Retinal pigment epithelial cell (primary cell): Measurements from ENCODE around the gene MYOZ1.

Source experiments
- DNase-seq: peaks from one replicate; pipeline ENCODE4 v3.0.0-alpha.2; 2010; ENCODE audit warnings: low read depth
- H3K4me3 ChIP-seq: 2 replicates; pipeline ENCODE4 v1.5.1; 2011; ENCODE audit warnings: mild to moderate bottlenecking, low read length, control low read depth, moderate library complexity
- TF ChIP-seq, protein P1 (sequence below): conservative IDR thresholded peaks from 2 replicates; pipeline ENCODE4 v1.5.1; 2011; ENCODE audit warnings: low read depth, low read length, control low read depth, inconsistent platforms

Gene MYOZ1

DNA sequence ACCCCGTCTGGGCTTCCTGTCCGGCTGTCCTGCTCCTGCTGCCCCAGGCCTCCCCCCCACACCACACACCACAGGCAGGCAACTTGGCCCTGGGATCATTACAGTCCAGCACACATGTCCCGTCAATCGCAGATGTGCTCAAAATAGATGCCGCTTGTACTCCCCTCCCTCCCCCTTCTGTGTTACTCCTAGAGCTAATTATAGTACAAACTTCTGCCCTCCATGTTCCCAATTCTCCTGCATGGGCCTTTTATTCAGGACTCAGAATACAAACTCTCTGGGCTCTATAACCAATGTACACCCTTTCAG lies 14.7 kb upstream of the MYOZ1 start, which contains the start of gene SYNPO2L:
Gene SYNPO2L, minus strand, starts transcription at position 40 of the 309 bp plus-strand sequence. CDS start 107 bp downstream, outside the sequence.
- TF ChIP-seq, protein P1, sequence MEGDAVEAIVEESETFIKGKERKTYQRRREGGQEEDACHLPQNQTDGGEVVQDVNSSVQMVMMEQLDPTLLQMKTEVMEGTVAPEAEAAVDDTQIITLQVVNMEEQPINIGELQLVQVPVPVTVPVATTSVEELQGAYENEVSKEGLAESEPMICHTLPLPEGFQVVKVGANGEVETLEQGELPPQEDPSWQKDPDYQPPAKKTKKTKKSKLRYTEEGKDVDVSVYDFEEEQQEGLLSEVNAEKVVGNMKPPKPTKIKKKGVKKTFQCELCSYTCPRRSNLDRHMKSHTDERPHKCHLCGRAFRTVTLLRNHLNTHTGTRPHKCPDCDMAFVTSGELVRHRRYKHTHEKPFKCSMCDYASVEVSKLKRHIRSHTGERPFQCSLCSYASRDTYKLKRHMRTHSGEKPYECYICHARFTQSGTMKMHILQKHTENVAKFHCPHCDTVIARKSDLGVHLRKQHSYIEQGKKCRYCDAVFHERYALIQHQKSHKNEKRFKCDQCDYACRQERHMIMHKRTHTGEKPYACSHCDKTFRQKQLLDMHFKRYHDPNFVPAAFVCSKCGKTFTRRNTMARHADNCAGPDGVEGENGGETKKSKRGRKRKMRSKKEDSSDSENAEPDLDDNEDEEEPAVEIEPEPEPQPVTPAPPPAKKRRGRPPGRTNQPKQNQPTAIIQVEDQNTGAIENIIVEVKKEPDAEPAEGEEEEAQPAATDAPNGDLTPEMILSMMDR: no peak
- DNase-seq: no peak
- H3K4me3 ChIP-seq: no peak within 1 kb of the TSS

DNA sequence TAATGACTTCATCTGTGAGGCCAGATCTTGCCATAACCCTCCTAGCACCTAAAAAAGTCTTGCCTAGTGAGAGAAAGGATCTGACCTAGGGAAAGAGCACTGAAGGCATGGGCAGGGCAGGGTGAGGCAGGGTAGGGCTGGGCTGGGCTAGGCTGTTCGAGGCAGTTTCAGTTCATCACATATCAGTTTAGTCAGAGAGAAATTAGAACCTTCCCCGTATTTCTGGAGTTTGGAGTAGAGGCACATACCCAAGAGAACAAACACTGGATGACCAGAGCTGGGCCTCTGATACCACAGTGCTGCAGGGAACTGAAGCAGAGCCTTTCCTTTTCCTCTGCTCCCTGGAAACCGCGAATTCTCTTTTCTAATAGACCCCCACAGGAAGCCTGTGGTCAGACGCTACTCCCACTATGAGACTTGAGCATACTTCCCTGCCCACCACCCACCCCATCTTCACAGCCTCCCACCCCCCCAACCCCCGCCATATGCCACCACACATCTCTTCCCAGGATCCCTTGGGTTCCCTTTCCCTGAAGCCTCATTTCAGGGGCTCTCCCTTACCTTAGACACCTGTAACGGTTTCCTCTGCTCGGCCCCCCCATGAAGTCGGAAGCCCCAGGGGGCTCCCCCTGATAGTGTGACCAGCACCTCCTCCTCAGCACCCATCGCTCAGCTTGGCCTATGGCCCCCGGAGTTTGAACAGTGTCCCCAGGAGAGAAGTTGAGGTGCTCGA lies 14.1 kb upstream of the MYOZ1 start:
- no peak overlapping the region for H3K4me3 ChIP-seq
- DNase-seq: no peak
- TF ChIP-seq, protein P1: no peak

DNA sequence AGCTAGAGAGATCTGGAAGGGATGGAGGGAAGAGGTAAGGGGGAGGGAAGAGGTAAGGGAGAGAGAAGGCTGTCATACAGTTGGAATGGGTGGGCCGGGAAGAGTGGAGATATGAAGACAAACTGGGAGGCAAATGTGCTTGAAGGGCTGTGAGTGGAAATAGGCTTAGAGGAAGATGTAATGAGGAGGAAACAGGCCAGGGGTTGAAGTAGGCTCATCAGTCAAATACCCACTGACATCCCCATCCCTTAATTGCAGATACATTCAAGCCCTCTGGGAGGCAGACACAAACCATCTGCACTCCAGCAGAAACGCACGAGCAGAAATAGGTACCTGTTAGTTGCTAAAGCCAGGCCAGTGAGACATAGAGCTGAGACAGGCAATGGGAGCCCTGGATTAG lies 12.4 kb upstream of the MYOZ1 start:
- no peak for DNase-seq
- TF ChIP-seq, protein P1: no peak

DNA sequence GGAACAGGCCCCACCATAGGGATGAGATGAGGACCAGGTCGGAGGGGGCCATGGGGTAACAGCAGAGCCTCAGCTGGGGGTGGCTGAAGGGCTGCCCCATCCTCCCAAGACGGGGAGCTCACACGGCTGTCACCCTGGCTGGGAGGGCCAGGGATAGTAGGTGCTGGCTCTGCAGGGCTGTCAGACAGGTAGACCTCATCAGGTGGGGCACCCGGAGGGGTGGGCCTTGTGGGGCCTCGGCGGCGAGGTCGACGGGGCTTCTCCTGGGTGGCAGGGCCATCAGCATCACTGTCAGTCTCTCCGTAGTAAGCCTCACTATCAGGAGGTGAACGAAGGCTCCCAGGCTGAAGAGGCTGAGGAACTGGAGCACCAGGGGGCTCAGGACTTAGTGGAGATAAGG lies 11.9 kb upstream of the MYOZ1 start:
- H3K4me3 ChIP-seq: no peak overlapping the region
- TF ChIP-seq, protein P1: no peak
- DNase-seq: no peak

More for the DNA sequence above, 12.4 kb upstream of the MYOZ1 start:
- no peak overlapping the region for H3K4me3 ChIP-seq

DNA sequence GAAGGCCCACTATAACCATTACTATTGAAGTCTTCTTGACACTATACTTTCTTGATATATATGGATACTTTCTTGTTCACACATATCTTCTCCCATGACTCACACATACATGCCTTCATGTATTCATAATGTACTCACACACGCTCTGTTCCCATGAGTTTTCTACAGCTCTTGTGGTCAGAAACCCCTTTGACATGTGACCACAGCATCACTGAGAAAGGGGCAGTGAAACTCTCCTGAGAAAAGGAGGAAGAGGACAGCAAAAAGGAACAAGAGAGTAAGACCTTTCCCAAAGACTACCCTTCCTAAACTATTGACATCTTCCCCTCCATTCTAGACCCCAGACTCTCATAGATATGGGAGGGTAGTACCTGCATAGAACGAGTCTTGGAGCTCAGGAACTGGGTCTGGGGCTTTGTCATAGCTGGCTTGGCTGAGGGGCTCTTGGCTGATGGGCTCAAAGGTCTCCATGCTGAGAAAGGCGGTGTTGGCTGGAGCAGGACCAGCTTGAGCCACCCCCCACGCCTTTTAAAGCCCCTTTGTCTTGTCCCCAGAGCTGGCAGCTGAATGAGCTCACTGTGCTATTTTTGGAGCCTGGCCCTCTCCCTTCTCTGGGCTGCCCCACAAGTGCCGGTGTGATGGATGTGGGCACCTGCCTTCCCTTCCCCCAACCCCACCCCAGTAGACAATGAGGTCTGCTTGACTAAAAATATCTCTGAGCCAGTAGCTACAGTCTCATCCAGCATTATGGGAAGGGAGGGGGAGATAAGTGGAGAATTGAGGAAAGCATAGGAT lies 9.5 kb upstream of the MYOZ1 start:
- no peak for DNase-seq
- H3K4me3 ChIP-seq: no peak overlapping the region
- TF ChIP-seq, protein P1: no peak

DNA sequence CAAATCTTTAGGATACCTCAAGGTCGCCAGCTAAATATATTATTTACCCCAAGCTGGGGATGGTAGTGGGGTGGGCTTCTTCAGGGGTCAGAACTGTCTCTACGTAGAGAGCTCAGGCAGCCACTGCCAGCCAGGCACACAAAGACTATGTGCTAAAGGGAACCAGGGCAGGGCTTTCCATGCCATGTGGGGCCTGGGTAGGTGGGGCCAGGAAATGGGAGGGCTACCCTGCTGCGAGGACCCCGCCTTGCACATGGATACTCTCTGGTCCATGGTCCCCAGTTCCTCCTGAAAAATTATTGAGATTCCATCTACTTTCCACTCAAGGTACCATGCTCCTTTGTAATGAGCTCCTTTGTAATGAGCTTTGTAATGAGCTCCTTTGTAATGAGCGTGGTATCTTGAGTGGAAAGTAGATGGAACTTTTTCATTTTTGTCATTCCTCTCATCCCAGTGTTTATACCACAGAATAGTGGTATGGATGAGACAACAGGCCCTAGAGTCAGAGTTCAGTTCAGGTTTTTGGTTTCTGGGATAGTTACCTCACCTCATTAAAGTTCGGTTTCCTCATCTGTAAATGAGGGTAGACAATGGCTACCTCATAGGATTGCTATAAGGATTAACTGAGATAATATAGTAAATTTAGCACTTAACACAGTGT lies 8.7 kb upstream of the MYOZ1 start:
- no peak overlapping the region for H3K4me3 ChIP-seq
- TF ChIP-seq, protein P1: no peak
- no peak for DNase-seq
